PC-9 (cell line): Measurements from ENCODE around the gene NELFA. TPM values are rescaled to one million over a fixed set of nuclear protein-coding genes. Genes with fewer than 3 reads are reported as not detected.

Source experiments
- BruUV-seq: library from RNA; stranded (reverse); fragments of 400-500 nt; replicated peaks from 2 replicates; lab custom pipeline; 2021; lab: Mats Ljungman, UMichigan
- CTCF ChIA-PET: fragments of 300-600 bp; sonication (Branson Sonifier 250); formaldehyde crosslinking; loops from one replicate; lab custom pipeline; 2022; ENCODE audit warnings: antibody characterized with exemption; lab: Charles Lee
- POLR2A ChIA-PET: fragments of 300-600 bp; sonication (Branson Sonifier 250); formaldehyde crosslinking; loops from one replicate; lab custom pipeline; 2022; ENCODE audit warnings: antibody characterized with exemption; ENCODE audit not compliant: unreplicated experiment; lab: Charles Lee
- DNase-seq, 2 experiments: peaks; one replicate each; pipeline versions ENCODE4 v3.0.0 to v3.0.0-alpha.2; 2015 to 2022; ENCODE audit warnings: mixed read lengths in 1 of 2
- H2AFZ ChIP-seq: fragments of 200-600 bp; sonication (generic); 2 replicates; pipeline ENCODE4 v1.8.1; 2017; ENCODE audit warnings: antibody characterized with exemption
- H3F3A ChIP-seq: fragments of 200-600 bp; sonication (generic); 2 replicates; pipeline ENCODE4 v1.8.1; 2017; ENCODE audit warnings: antibody characterized with exemption, mild to moderate bottlenecking, low read depth; ENCODE audit not compliant: insufficient read depth
- H3K27ac ChIP-seq: fragments of 200-600 bp; sonication (generic); 2 replicates; pipeline ENCODE4 v1.6.1; 2016; ENCODE audit warnings: mixed run types
- H3K27me3 ChIP-seq: fragments of 200-600 bp; sonication (generic); 2 replicates; pipeline ENCODE4 v1.6.1; 2016; ENCODE audit warnings: low read depth, mixed run types; ENCODE audit not compliant: insufficient read depth
- H3K36me3 ChIP-seq: fragments of 200-600 bp; sonication (generic); 2 replicates; pipeline ENCODE4 v1.6.1; 2016; ENCODE audit warnings: low read depth, mixed run types
- H3K4me1 ChIP-seq: fragments of 200-600 bp; sonication (generic); replicated peaks from 2 replicates; pipeline ENCODE4 v1.6.1; 2016; ENCODE audit warnings: mixed run types; ENCODE audit not compliant: insufficient read depth
- H3K4me2 ChIP-seq: fragments of 200-600 bp; sonication (generic); 2 replicates; pipeline ENCODE4 v1.6.1; 2017; ENCODE audit warnings: mixed run types
- H3K4me3 ChIP-seq: fragments of 200-600 bp; sonication (generic); 2 replicates; pipeline ENCODE4 v1.6.1; 2016; ENCODE audit warnings: mixed run types
- H3K79me2 ChIP-seq: fragments of 200-600 bp; sonication (generic); 2 replicates; pipeline ENCODE4 v1.6.1; 2017; ENCODE audit warnings: low read depth, mixed run types
- H3K9me2 ChIP-seq: fragments of 200-600 bp; sonication (generic); 2 replicates; pipeline ENCODE4 v1.8.1; 2017; ENCODE audit warnings: mild to moderate bottlenecking; ENCODE audit not compliant: insufficient read depth
- H3K9me3 ChIP-seq: fragments of 200-600 bp; sonication (generic); 2 replicates; pipeline ENCODE4 v1.8.1; 2016; ENCODE audit warnings: low read depth; ENCODE audit not compliant: insufficient read depth
- H4K20me1 ChIP-seq: fragments of 200-600 bp; sonication (generic); 2 replicates; pipeline ENCODE4 v1.8.1; 2017; ENCODE audit not compliant: insufficient read depth
- CTCF ChIP-seq: fragments of 200-600 bp; sonication (generic); conservative IDR thresholded peaks from 2 replicates; pipeline ENCODE4 v1.6.1; 2017; ENCODE audit warnings: mixed run types, antibody characterized with exemption, mild to moderate bottlenecking, moderate library complexity
- EZH2 ChIP-seq: fragments of 200-600 bp; sonication (generic); IDR thresholded peaks from 2 replicates; pipeline ENCODE4 v1.8.0; 2017; ENCODE audit warnings: antibody characterized with exemption, low read depth
- intact Hi-C: fragments of 100-400 bp; cut with micrococcal nuclease; formaldehyde crosslinking; loops from one replicate; pipeline ENCODE4 v1.10.0; 2022; ENCODE audit not compliant: unreplicated experiment
- total RNA-seq: library from RNA; stranded (reverse); gene quantifications from 2 replicates; pipeline ENCODE4 v1.2.3, GENCODE V29; 2021

Gene NELFA
- total RNA-seq, 1 experiment from 2014 or later, result 52.4 TPM

GRCh38 chr4:2051086-2051485 lies 42.3 kb upstream of the NELFA start:
- ChIA-PET CTCF (no interaction called here), POLR2A (no interaction called here)
- Histone ChIP-seq H3K9me2 (no peaks in the 10 kb centered on the region), H3K27ac (no peak overlapping the region), H3F3A (peaks cover 9% of the 10 kb centered on the region; the same call in 1 of the 2 replicates), H3K36me3 (no peaks in the 10 kb centered on the region), H3K4me2 (no peak overlapping the region), H3K4me3 (no peak overlapping the region), H4K20me1 (no peaks in the 10 kb centered on the region), H3K79me2 (no peaks in the 10 kb centered on the region), H3K9me3 (no peaks in the 10 kb centered on the region), H3K4me1 (peaks cover 18% of the 10 kb centered on the region), H3K27me3 (no peaks in the 10 kb centered on the region), H2AFZ (no peak overlapping the region)
- DNase-seq, result no peak
- intact Hi-C loops, result no loop called here
- TF ChIP-seq EZH2 (no peak), CTCF (no peak)
- BruUV-seq, result no TSS peak

- POLR2A ChIA-PET, result no interaction called here
Observed at GRCh38 chr4:2049811-2050210, 41.0 kb upstream of the NELFA start.

GRCh38 chr4:2049381-2049780 lies 40.6 kb upstream of the NELFA start:
- peaks cover 24% of the 10 kb centered on the region for H3K4me1 ChIP-seq
- H3F3A ChIP-seq, result peaks cover 20% of the 10 kb centered on the region; the same call in 1 of the 2 replicates
- no peaks in the 10 kb centered on the region for H3K79me2 ChIP-seq
- H3K4me2 ChIP-seq, result no peak overlapping the region
- POLR2A ChIA-PET, result interaction anchor here (0.6 kb wide), 1 partner anchor 44 kb away, joined by 3 read pairs; no protein-coding TSS in a partner anchor
- H3K36me3 ChIP-seq, result no peaks in the 10 kb centered on the region
- no TSS peak for BruUV-seq
- H3K9me3 ChIP-seq, result no peaks in the 10 kb centered on the region
- no peaks in the 10 kb centered on the region for H3K27me3 ChIP-seq
- intact Hi-C loops, result loop anchor here (10.0 kb wide), 1 partner anchor 45 kb away; no protein-coding TSS in a partner anchor
- H3K27ac ChIP-seq, result no peak overlapping the region
- no peak for TF ChIP-seq CTCF
- no peak for TF ChIP-seq EZH2
- H3K4me3 ChIP-seq, result no peak overlapping the region
- H2AFZ ChIP-seq, result no peak overlapping the region
- H4K20me1 ChIP-seq, result no peaks in the 10 kb centered on the region
- H3K9me2 ChIP-seq, result no peaks in the 10 kb centered on the region
- DNase-seq, result no peak
- CTCF ChIA-PET, result no interaction called here

More at GRCh38 chr4:2049811-2050210, 41.0 kb upstream of the NELFA start:
- H2AFZ ChIP-seq, result no peak overlapping the region
- no peaks in the 10 kb centered on the region for H4K20me1 ChIP-seq
- peaks cover 18% of the 10 kb centered on the region; the same call in 1 of the 2 replicates for H3F3A ChIP-seq
- no TSS peak for BruUV-seq
- H3K4me2 ChIP-seq, result no peak overlapping the region
- H3K79me2 ChIP-seq, result no peaks in the 10 kb centered on the region
- H3K27ac ChIP-seq, result no peak overlapping the region
- no peaks in the 10 kb centered on the region for H3K27me3 ChIP-seq
- H3K4me3 ChIP-seq, result no peak overlapping the region
- peaks cover 24% of the 10 kb centered on the region for H3K4me1 ChIP-seq
- intact Hi-C loops, result loop anchor here (10.0 kb wide), 1 partner anchor 45 kb away; no protein-coding TSS in a partner anchor
- no peak for DNase-seq
- H3K36me3 ChIP-seq, result no peaks in the 10 kb centered on the region
- H3K9me2 ChIP-seq, result no peaks in the 10 kb centered on the region
- no peaks in the 10 kb centered on the region for H3K9me3 ChIP-seq
- no peak for TF ChIP-seq CTCF
- TF ChIP-seq EZH2, result no peak
- CTCF ChIA-PET, result no interaction called here
